ENCODE data around the gene SLC22A23.

SLC22A23 gene, protein sequence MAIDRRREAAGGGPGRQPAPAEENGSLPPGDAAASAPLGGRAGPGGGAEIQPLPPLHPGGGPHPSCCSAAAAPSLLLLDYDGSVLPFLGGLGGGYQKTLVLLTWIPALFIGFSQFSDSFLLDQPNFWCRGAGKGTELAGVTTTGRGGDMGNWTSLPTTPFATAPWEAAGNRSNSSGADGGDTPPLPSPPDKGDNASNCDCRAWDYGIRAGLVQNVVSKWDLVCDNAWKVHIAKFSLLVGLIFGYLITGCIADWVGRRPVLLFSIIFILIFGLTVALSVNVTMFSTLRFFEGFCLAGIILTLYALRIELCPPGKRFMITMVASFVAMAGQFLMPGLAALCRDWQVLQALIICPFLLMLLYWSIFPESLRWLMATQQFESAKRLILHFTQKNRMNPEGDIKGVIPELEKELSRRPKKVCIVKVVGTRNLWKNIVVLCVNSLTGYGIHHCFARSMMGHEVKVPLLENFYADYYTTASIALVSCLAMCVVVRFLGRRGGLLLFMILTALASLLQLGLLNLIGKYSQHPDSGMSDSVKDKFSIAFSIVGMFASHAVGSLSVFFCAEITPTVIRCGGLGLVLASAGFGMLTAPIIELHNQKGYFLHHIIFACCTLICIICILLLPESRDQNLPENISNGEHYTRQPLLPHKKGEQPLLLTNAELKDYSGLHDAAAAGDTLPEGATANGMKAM

GRCh38 chr6:3456898-3457709, at the start of gene SLC22A23:
SLC22A23 (minus strand) TSS chr6:3457050; CDS start chr6:3456559, 491 bp downstream.
- DNase-seq = no peak

GRCh38 chr6:3506200-3506599, 49.4 kb upstream of the SLC22A23 start:
- no peak for DNase-seq

- DNase-seq = no peak
Measured at GRCh38 chr6:3504938-3505805, 48.3 kb upstream of the SLC22A23 start.

DNA sequence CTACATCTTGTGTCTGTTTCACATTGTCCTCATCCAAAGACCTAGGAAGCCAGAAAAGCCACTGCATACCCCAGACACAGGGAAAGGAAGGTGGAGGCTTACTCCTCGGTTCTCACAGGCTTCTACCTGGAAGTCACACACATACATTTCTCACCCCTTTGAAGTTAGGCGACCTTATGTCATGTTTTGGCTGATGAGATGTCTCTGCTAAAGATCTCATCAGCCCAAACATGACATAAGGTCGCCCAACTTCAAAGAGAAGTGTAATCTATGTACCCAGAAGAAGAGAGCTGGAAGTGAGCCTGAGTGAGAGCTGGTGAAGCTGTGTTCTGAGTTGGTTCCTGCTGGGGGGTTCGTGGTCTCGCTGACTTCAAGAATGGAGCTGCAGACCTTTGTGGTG, 47.5 kb upstream of the SLC22A23 start:
- no peak for DNase-seq

- no peak for DNase-seq
Measured at GRCh38 chr6:3501826-3502500, 45.1 kb upstream of the SLC22A23 start.

DNA sequence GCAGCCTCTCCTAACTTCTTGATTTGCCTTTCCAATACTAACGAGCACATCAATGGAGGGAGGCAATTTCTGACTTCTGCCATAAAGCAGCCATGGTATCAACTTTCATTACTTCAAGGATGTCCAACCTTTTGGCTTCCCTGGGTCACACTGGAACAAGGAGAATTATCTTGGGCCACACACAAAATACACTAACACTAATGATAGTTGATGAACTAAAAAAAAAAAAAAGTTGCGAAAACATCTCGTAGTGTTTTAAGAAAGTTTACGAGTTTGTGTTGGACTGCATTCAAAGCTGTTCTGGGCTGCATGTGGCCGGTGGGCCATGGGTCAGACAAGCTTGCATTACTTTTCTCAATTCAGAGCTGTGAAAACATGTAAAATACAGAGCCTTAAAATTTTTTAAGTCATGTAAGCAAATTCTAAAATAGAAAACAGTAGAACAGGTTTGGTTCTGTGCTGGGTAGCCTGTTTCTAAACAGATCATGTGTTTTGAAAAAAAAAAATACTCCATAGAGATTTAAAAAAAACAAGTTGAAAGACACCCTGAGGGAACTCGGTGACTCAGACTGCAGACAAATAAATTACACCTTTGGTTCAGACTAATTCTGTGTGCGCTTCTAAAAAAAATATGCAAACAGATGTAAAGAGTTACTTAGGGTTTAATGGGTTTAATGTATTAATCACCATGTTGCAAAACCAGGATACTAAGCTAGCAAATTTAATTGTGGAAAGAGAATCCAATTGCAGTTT, 43.6 kb upstream of the SLC22A23 start:
- DNase-seq = no peak

- DNase-seq = no peak
Measured at GRCh38 chr6:3499603-3500002, 42.8 kb upstream of the SLC22A23 start.

DNA sequence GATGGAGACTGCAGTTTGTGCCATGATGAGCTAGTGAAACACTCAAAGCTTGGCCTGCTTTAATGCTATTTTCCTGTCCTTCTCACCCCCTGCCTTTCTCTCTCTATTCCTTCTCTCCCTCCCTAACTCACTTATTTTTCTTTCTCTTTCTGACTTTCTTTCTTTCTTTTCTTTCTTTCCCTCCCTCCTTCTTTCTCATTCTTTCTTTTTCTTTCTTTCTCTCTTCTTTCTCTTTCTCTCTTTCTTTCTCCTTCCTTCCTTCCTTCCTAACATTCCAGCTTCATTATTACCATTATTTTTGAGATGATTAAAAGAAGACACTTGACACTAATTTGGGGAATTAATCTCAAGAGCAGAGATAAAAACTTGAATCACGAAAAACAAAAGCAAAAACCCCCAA, 39.5 kb upstream of the SLC22A23 start:
- DNase-seq = no peak

DNA sequence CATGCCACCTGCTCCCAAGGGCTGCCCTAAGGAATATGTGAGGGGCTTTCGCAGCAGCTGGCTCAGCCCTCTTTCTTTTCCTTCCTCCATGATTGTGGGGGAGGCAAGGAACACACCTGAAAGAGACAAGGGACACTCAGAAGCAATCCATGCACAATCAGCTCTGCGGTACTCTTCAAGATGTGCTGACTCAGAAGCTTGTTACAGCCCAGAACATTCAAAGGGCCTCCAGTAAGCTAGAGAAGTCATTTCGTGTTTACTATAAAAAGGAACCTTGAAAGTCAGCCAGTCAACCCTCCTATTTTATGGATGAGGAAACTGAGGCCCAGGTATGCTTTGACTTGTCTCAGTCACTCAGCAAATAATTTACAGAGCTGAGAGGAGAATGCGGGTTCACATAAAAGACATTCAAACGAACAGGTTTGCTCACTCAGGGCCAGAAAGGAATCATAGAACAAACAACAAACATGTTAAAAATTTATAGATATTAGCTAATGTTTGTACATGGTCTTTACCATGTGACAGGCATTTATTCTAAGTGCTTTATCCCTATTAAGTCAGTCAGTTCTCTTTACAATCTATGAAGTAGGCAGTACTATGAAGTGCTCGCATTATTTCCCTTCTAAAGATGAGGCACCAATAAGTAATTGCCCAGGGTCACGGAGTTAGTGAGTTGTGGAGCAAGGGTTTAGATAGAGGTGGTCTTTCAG, 37.7 kb upstream of the SLC22A23 start:
- no peak for DNase-seq

GRCh38 chr6:3490625-3490980, 33.8 kb upstream of the SLC22A23 start:
- no peak for DNase-seq

DNA sequence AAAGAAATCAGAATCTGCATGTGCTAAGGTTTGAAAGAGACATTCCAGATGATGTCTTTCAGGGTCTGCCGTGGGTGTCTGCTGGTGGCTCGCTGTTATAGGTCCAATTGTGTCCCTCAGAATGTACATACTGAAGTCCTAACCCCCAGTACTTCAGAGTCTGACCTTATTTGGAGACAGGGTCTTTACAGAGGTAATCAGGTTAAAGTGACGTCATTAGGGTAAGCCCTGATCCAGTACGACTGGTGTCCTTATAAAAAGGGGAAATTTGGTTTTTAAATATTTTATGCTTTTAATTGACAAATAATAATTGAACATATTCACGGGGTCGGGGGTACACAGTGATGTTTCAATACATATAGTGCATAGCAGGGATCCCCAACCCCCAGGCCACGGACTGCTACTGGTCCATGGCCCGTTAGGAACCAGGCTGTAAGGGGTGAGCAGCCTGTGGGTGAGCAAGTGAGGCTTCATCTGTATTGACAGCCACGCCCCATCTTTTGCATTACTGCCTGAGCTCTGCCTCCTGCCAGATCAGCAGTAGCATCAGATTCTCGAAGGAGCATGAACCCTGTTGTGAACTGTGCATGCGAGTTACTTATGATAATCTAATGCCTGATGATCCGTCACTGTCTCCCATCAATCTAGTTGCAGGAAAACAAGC, 33.2 kb upstream of the SLC22A23 start:
- no peak for DNase-seq

- DNase-seq = no peak
Measured at GRCh38 chr6:3489027-3489757, 32.3 kb upstream of the SLC22A23 start.

DNA sequence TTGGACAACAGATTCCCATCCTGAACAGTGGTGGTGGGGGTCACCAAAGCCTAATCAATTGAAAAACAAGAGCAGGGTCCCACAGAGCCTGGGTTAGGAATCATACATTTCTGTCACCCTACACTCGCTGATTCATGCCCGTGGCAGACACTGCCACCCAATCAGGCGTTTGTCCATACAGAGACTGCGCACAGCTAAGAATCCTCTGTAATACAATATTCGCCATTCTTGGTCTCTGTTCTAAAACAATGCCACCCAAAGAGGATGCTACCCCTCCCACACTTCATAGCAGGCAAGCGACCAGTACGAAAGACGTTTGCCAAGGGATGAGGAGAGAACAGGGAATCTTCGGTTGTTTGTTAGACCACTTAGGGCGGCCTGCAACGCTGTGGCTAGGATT, 28.1 kb upstream of the SLC22A23 start:
- DNase-seq = no peak

DNA sequence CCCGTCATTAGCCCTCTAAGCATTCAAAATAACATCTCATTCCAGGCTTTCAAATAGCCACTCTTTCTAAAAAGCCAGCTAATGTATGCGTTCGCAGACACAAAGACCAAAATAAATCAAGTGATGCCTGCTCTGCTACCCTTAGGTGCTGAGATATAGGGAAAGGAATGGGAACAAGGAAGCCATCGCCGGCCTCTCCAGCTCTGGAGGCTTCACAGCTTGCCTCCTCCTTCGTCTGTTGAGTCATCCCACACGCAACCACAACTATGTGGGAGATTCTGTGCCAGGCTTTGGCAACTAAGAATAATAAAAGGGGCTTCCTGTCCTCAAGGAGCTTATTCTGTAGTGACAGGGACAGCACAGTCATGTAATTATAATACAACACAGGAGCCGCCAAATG, 27.3 kb upstream of the SLC22A23 start:
- no peak for DNase-seq

GRCh38 chr6:3483675-3484074, 26.8 kb upstream of the SLC22A23 start:
- no peak for DNase-seq

GRCh38 chr6:3482869-3483268, 26.0 kb upstream of the SLC22A23 start:
- no peak for DNase-seq

- DNase-seq = no peak
Measured at GRCh38 chr6:3481640-3482039, 24.8 kb upstream of the SLC22A23 start.

DNA sequence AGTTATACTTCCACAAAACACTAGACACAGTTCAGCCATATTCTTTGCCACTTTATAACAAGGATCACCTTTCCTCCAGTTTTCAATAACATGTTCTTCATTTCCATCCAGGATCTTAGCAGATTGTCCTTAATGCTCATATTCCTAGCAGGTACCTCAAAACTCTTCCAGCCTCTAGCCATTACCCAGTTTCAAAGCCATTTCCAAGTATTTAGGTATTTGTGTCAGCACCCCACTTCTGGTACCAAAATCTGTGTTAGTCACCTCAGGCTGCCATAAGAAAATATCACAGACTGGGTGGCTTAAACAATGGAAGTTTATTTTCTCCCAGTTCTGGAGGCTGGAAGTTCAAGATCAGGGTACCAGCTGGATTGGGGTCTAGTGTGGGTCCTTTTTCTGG, 23.2 kb upstream of the SLC22A23 start:
- no peak for DNase-seq

DNA sequence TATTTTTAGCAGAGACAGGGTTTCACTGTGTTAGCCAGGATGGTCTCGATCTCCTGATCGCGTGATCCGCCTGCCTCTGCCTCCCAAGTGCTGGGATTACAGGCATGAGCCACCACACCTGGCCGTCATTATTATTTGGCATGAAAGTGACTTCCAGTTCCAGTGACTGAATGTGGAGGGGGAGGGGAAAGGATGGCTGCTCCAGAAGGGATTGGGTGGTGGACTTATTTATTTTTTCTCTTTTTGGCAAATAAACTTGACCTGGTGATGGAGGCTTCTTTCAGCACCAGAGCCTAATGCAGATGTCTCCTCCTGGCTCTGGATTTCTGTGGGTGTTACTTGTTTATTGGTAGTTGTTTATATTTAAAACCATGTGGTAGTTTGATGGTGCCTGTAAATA, 16.9 kb upstream of the SLC22A23 start:
- DNase-seq = no peak
